Stimulated activated naive CD4-positive, alpha-beta T cell treated with Interleukin-2 at 50 U/mL for 16 hours (primary cell): ENCODE data around the gene TBC1D22B.
"Not testable (repeated sequence)": the region's sequence is repeated elsewhere in the genome, so short reads cannot be mapped to it uniquely, and the experiment has no call there.

Experiments
- DNase-seq: peaks from one replicate; lab custom pipeline; 2025; lab: John Stamatoyannopoulos, UW

The TBC1D22B gene

GRCh38 chr6:37303891-37304503, 46.4 kb downstream of the TBC1D22B start:
- DNase-seq, result no peak

GRCh38 chr6:37304766-37305165, 47.2 kb downstream of the TBC1D22B start:
- no peak for DNase-seq

DNA sequence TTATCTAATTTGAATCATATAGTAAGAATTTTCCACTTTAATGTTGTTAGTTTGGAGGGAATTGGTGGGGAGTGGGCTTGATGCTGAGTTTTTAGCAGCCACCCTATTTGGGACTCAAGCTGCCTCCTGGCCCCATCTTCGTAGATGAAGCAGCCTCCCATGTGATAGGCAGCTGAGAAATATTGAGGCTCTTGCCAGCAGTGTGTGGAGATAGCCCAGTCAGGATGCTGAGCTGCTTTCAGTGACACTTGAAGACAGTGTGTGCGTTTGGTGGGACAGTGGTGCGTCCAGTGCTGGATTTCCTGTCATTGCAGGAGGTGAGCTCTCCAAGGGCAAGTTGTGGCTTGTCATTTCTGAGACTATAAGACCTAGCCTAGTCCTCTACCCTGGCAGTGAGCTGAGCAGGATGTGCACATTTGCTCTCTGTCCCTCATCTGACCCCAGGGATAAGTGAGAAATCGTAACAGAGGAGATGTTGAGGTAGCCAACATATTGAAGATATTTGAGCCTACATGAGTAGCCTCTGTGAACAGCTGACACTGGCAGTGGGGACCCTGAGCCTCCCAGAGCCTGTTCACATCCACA, 48.4 kb downstream of the TBC1D22B start:
- DNase-seq, result no peak

GRCh38 chr6:37306624-37307222, 49.2 kb downstream of the TBC1D22B start:
- DNase-seq, result no peak

- not testable (repeated sequence) for DNase-seq
Observed at GRCh38 chr6:37307484-37307883, 49.9 kb downstream of the TBC1D22B start.

GRCh38 chr6:37308069-37308815, 50.7 kb downstream of the TBC1D22B start:
- no peak for DNase-seq

DNA sequence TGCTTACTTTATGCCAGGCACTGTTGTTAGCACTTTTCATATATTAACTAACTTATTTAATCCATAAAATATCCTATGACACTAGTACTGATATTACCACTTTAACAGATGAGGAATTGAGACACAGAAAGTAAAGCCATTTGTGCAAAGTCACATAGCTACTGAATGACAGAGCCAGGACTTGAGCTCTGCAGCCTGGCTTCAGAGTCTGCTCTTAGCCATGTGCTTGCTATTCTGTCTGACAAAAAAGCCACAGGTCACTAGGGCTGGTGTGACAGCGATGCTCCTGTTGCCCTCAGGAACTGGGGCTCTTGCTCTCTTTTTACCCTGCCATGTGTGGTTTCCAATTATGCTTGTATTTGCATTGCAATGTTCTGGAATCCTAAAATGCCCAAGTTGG, 51.5 kb downstream of the TBC1D22B start:
- no peak for DNase-seq

- DNase-seq, result no peak
Observed at GRCh38 chr6:37309692-37310091, 52.1 kb downstream of the TBC1D22B start.

DNA sequence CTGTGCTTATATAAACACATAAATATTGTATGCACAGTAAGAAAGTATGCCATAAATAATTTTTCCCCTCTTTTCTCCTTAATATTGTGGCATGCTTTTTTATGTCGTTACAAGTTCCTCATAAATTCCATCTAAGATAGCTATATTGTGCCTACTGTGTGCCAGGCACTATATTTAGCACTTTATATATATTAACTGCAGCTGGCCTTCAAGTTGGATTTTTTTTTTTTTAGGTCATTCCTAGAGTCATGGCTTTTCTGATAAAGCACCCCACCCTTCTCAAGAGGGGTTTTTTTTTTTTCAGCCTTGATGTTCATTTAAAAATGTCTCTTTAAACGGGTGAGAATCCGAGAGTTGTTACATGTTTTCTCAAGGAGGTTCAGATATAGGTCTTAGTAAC, 53.4 kb downstream of the TBC1D22B start:
- no peak for DNase-seq

DNA sequence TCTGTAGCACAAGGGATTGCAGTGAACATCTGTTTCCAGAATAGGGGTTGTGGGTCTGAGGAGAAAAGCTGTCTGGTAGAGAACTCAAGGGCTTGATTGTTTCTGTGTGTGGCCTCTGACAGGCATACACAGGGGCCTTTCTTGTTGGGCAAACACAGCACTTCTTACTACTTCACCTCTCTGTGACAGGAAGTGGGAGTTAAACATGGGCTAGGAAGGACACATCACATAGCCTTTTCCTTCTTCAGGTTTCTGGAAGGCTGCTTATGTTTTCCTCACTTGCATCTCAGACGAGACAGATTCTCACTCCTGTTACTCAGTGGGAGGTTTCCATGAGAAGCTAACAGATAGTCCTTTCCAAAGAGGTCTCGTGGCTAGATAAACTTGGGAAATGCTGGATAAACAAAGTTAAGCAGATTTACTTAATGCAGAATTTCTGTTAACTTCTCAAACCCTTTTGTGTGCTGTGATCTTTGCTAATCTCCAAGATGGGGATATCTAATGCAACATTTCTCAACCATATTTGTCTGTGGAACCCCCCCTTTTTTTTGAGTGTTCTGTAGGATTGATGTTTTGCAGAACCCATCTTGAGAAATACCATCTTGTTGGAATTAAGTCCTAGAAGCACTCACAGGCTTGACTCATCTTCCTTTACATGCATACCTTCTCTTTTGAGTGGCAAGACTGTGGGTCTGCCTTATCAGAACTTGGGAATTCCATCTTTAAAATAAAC, 54.3 kb downstream of the TBC1D22B start:
- DNase-seq, result no peak

DNA sequence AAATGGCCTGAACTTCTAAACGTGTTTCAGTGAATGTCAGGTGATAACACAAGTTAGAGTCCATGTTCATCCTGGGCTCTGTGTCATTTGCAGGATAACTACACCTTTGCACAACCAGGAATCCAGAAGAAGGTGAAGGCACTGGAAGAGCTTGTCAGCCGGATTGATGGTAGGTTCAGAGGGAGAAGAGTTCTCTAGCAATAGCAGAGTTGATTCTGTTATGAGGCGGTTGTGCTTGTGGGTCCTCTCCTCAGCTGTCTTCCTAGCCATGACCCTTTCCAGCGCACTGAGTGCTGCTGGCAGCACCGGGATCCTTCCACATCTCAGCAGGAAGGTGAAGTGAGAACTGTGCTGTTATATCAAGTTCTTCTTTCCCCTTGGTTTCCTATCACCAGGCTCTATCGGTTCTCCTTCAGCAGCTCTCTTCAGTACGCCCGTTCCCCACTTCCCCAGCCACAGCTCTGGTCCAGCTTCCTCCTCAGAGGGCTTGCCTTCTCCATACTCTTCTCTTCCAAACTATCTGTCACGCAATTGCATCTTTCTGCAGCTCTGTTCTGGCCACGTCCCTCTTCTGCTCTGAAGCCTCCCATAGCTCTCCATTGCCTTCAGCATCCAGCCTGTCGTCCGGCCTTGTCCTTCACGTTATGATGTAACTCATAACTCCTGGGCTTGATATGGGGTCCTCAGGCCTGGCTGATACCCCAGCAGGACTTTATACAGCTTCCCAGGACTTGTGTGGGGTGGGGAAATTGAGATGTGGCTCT, 56.3 kb downstream of the TBC1D22B start:
- DNase-seq, result no peak

DNA sequence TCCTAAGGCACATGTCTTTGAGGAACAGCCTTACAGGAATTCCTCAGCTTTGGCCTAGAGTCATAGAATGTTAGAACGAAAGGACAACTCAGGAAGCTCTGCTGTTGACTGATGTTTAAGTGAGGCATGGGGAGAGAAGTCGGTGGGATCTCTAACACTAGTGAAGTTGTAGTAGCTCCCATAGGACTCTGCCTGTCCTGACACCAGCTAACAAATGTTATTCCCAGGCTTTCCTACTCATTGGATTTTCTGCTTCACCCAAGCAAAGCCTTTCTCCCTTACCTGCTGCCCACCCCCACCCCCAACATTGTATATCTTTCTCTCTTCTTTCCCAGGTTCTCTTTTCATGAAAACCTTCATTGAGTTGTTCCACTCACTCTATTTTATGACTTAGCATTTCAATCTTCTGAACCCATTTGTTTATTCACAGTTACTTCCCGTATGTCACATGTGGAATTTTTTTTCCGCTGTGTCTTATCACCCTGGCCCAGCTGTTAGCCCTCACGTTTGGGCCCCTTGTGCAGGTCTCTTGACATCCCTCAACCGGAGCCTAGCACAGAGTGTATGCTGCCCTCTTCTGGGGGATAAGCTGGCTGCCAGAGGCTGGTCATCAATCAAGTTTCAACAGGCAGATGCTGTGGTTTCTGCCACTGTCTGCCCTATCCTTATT, 57.0 kb downstream of the TBC1D22B start:
- DNase-seq, result peak; percentile 10

- no peak for DNase-seq
Observed at GRCh38 chr6:37315157-37315515, 57.6 kb downstream of the TBC1D22B start.

GRCh38 chr6:37316071-37316470, 58.5 kb downstream of the TBC1D22B start:
- DNase-seq, result no peak

- DNase-seq, result no peak
Observed at GRCh38 chr6:37317312-37318038, 59.9 kb downstream of the TBC1D22B start.

DNA sequence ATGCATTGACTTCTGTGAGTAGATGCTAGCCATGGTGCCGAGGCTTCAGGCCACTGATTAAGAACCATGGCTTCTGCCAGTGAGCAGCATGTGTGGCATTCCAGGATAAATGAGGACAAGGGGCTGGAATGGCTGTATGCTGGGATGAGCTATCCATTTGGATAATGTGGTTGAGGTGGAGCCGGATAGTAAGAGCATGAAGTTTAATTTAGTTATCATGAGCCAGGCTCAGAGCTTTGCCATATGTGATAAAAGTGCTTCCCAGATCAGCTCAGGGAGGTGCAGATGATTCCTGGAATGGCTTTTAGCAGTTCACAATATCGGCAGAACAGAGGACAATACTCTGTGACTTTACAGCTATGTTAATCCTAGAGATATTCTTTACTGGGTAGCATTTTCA, 61.6 kb downstream of the TBC1D22B start:
- no peak for DNase-seq

DNA sequence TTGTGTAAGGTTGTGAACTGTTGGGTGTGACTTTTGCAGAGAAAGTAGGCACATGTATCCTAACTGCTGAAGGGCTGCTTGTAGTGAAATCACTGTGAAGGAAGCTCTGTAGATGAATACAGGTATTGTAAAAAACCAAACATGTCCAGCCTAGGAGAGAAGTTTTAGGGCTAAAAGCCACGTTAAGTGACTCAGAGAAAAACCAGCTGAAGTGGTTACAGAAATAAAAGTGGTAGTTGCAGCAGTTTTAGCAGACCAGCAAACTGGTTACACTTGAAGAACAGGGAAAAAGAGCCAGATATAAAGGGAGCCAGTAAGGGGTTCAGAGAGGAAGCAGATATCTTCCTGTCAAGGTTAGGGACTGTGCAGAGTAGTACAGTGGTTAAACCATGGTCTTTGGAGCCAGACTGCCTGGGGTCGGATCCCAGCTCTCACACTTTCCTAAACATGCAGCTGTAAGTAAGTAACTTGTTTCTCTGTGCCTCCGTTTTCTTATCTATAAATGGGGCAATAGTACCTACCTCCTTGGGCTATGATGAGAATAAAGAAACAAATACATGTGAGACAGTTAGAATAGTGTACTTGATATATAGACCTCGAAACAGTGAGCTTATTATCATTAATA, 62.4 kb downstream of the TBC1D22B start:
- DNase-seq, result no peak

DNA sequence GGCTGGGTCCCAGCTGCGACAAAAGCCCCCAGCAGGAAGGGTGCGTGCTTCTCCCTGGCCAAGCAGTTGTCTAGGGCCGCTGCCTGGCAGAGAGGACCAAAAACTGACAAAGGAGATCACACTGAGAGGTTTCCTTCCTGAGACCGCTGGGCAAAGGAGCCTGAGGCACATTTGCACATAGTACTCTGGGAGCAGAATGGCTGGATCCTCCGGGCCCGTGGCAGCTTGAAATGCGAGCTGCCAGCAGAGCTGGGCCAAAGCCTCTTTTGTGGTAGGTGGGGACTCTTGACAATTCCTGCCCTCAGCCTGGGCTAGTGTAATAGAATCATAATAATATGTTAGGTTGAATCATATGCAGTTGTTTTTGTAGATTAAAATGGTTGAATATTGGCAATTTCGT, 63.1 kb downstream of the TBC1D22B start:
- DNase-seq, result no peak

GRCh38 chr6:37321101-37321500, 63.5 kb downstream of the TBC1D22B start:
- no peak for DNase-seq
